H1 (cell line): ENCODE results near the gene FBXO34. TPM values are rescaled to one million over a fixed set of nuclear protein-coding genes. Genes with fewer than 3 reads are reported as not detected.

Source experiments
- CTCF ChIA-PET: fragments of 300-600 bp; sonication (Branson Sonifier 250); formaldehyde crosslinking; loops from one replicate; lab custom pipeline; 2021; ENCODE audit not compliant: partially characterized antibody; lab: Charles Lee
- POLR2A ChIA-PET: fragments of 300-600 bp; sonication (Branson Sonifier 250); formaldehyde crosslinking; loops from one replicate; lab custom pipeline; 2021; ENCODE audit warnings: inconsistent platforms; ENCODE audit not compliant: partially characterized antibody; lab: Charles Lee
- DNase-seq, 2 experiments: peaks; one replicate each; pipeline versions ENCODE4 v3.0.0 to v3.0.0-alpha.2; 2010 to 2022; ENCODE audit warnings: low spot score in 2 of 2, low read depth in 1 of 2, mixed read lengths in 1 of 2
- FAIRE-seq: peaks from 2 replicates; lab custom pipeline; 2011; peaks lifted over from hg19 to GRCh38; lab: Jason Lieb, UNC
- H2AFZ ChIP-seq: 2 replicates; pipeline ENCODE4 v1.8.1; 2012; ENCODE audit warnings: low read length, inconsistent platforms
- H2AK5ac ChIP-seq: 2 replicates; pipeline ENCODE4 v1.6.1; 2013; ENCODE audit warnings: low read depth, low read length
- H2BK120ac ChIP-seq: replicated peaks from 2 replicates; pipeline ENCODE3; 2013; ENCODE audit warnings: low read depth, low read length, inconsistent platforms
- H2BK12ac ChIP-seq: 2 replicates; pipeline ENCODE4 v1.6.1; 2013; ENCODE audit warnings: low read depth, low read length
- H2BK15ac ChIP-seq: 2 replicates; pipeline ENCODE4 v1.6.1; 2013; ENCODE audit warnings: low read length
- H2BK20ac ChIP-seq: 2 replicates; pipeline ENCODE4 v1.6.1; 2013; ENCODE audit warnings: low read length
- H2BK5ac ChIP-seq: 2 replicates; pipeline ENCODE4 v1.6.1; 2013; ENCODE audit warnings: low read depth, low read length
- H3K14ac ChIP-seq: 2 replicates; pipeline ENCODE4 v1.6.1; 2013; ENCODE audit warnings: inconsistent platforms; ENCODE audit not compliant: insufficient read length
- H3K18ac ChIP-seq: 2 replicates; pipeline ENCODE4 v1.6.1; 2013; ENCODE audit warnings: low read length; ENCODE audit errors: extremely low read depth
- H3K23ac ChIP-seq: 2 replicates; pipeline ENCODE4 v1.6.1; 2013; ENCODE audit warnings: inconsistent platforms; ENCODE audit not compliant: insufficient read length
- H3K23me2 ChIP-seq: 2 replicates; pipeline ENCODE4 v1.6.1; 2013; ENCODE audit warnings: low read depth, low read length
- H3K27ac ChIP-seq: 2 replicates; pipeline ENCODE4 v1.6.1; 2011; ENCODE audit warnings: low read depth, low read length, inconsistent platforms
- H3K27me3 ChIP-seq, 4 experiments: replicated peaks in 1 of 4; 1 replicate in 1 of 4; 2 replicates in 3 of 4; pipeline versions ENCODE4 v1.6.1 to v1.8.1; 2011 to 2013; ENCODE audit warnings: low read length in 3 of 4, mild to moderate bottlenecking in 3 of 4, inconsistent platforms in 2 of 4, mixed read lengths in 2 of 4, moderate library complexity in 1 of 4; ENCODE audit not compliant: control insufficient read depth in 3 of 4, insufficient read depth in 3 of 4; ENCODE audit errors: extremely low read depth in 1 of 4
- H3K36me3 ChIP-seq, 4 experiments: 2 replicates each; pipeline versions ENCODE4 v1.6.1 to v1.8.1; 2011 to 2013; ENCODE audit warnings: mild to moderate bottlenecking in 4 of 4, low read length in 3 of 4, moderate library complexity in 2 of 4, control low read depth in 1 of 4, inconsistent platforms in 1 of 4; ENCODE audit not compliant: insufficient read depth in 4 of 4, control insufficient read depth in 2 of 4
- H3K4ac ChIP-seq: replicated peaks from 2 replicates; pipeline ENCODE3; 2013; ENCODE audit warnings: low read length, low read depth, mixed read lengths, inconsistent platforms; ENCODE audit not compliant: insufficient read length
- H3K4me1 ChIP-seq, 4 experiments: replicated peaks in 1 of 4; 1 replicate in 1 of 4; 2 replicates in 3 of 4; pipeline versions ENCODE4 v1.6.1 to v1.8.1; 2011 to 2013; ENCODE audit warnings: low read length in 3 of 4, inconsistent platforms in 2 of 4, mixed read lengths in 1 of 4; ENCODE audit not compliant: insufficient read depth in 4 of 4, control insufficient read depth in 3 of 4
- H3K4me2 ChIP-seq, 2 experiments: 2 replicates each; pipeline versions ENCODE4 v1.6.1 to v1.8.1; 2011 to 2013; ENCODE audit warnings: low read depth in 2 of 2, low read length in 2 of 2, control low read depth in 1 of 2, inconsistent platforms in 1 of 2, mild to moderate bottlenecking in 1 of 2; ENCODE audit not compliant: insufficient read depth in 1 of 2
- H3K4me3 ChIP-seq, 4 experiments: fragments of 200-600, 300-600 bp in 1 of 4; sonication (generic), shearing (Covaris generic), sonication (Bioruptor Twin) in 1 of 4; 2 replicates each; pipeline versions ENCODE4 v1.5.1 to v1.8.1; 2011 to 2016; ENCODE audit warnings: low read length in 4 of 4, low read depth in 3 of 4, control low read depth in 2 of 4, inconsistent platforms in 2 of 4, mild to moderate bottlenecking in 2 of 4, mixed read lengths in 1 of 4, moderate library complexity in 1 of 4; ENCODE audit not compliant: insufficient read depth in 2 of 4; ENCODE audit errors: extremely low read depth in 1 of 4
- H3K56ac ChIP-seq: replicated peaks from 2 replicates; pipeline ENCODE3; 2013; ENCODE audit warnings: low read depth, mild to moderate bottlenecking, mixed read lengths, low read length, inconsistent platforms; ENCODE audit not compliant: insufficient read length
- H3K79me1 ChIP-seq: 2 replicates; pipeline ENCODE4 v1.6.1; 2013; ENCODE audit warnings: low read depth, low read length, control low read depth
- H3K79me2 ChIP-seq, 2 experiments: 2 replicates each; pipeline versions ENCODE4 v1.6.1 to v1.8.1; 2012 to 2013; ENCODE audit warnings: low read length in 2 of 2, mild to moderate bottlenecking in 2 of 2, inconsistent platforms in 1 of 2; ENCODE audit not compliant: insufficient read depth in 2 of 2, control insufficient read depth in 1 of 2
- H3K9ac ChIP-seq, 4 experiments: replicated peaks in 1 of 4; 1 replicate in 1 of 4; 2 replicates in 3 of 4; pipeline versions ENCODE4 v1.6.1 to v1.8.1; 2011 to 2013; ENCODE audit warnings: low read depth in 3 of 4, low read length in 3 of 4, control low read depth in 2 of 4, mild to moderate bottlenecking in 2 of 4, moderate library complexity in 2 of 4, inconsistent platforms in 1 of 4; ENCODE audit errors: extremely low read depth in 1 of 4
- H3K9me3 ChIP-seq, 2 experiments: 2 replicates each; pipeline versions ENCODE4 v1.6.1 to v1.8.1; 2012 to 2013; ENCODE audit warnings: mild to moderate bottlenecking in 2 of 2, moderate library complexity in 2 of 2, control low read depth in 1 of 2, inconsistent platforms in 1 of 2, low read depth in 1 of 2, low read length in 1 of 2, mixed read lengths in 1 of 2; ENCODE audit not compliant: insufficient read depth in 2 of 2
- H4K20me1 ChIP-seq, 2 experiments: replicated peaks in 1 of 2; 2 replicates each; pipeline versions ENCODE3 to v1.8.1; 2011 to 2013; ENCODE audit warnings: inconsistent platforms in 2 of 2, low read length in 2 of 2, mild to moderate bottlenecking in 1 of 2; ENCODE audit not compliant: insufficient read depth in 2 of 2, control insufficient read depth in 1 of 2
- H4K5ac ChIP-seq: 2 replicates; pipeline ENCODE4 v1.6.1; 2013; ENCODE audit warnings: low read length, low read depth, mixed read lengths, inconsistent platforms; ENCODE audit not compliant: insufficient read length
- H4K8ac ChIP-seq: 2 replicates; pipeline ENCODE4 v1.8.0; 2013; ENCODE audit warnings: mild to moderate bottlenecking, moderate library complexity, low read length, inconsistent platforms; ENCODE audit not compliant: insufficient read depth; ENCODE audit errors: extremely low read depth
- H4K91ac ChIP-seq: replicated peaks from 2 replicates; pipeline ENCODE3; 2013; ENCODE audit warnings: low read length, mixed read lengths, inconsistent platforms; ENCODE audit not compliant: insufficient read length
- ASH2L ChIP-seq: fragments of 200-600, 300-600 bp; sonication (generic); IDR thresholded peaks from one replicate; pipeline ENCODE4 v1.7.1; 2017; ENCODE audit warnings: low read length
- CBX8 ChIP-seq: fragments of 300-800, 300-1000 bp; sonication (generic); IDR thresholded peaks from 2 replicates; pipeline ENCODE4 v1.7.1; 2016; ENCODE audit warnings: low read depth, low read length, borderline replicate concordance
- CEBPB ChIP-seq: IDR thresholded peaks from 2 replicates; pipeline ENCODE4 v1.6.1; 2012; ENCODE audit warnings: low read depth, low read length
- CHD2 ChIP-seq: IDR thresholded peaks from 2 replicates; pipeline ENCODE4 v1.6.1; 2012; ENCODE audit warnings: low read length, improper control_type of control experiment
- CREB1 ChIP-seq: IDR thresholded peaks from 2 replicates; pipeline ENCODE4 v1.6.1; 2012; ENCODE audit warnings: inconsistent platforms
- FOSL1 ChIP-seq: IDR thresholded peaks from 2 replicates; pipeline ENCODE4 v1.6.1; 2011; ENCODE audit warnings: mild to moderate bottlenecking, low read depth, low read length, moderate library complexity; ENCODE audit not compliant: insufficient read depth
- GTF2F1 ChIP-seq: IDR thresholded peaks from 2 replicates; pipeline ENCODE4 v1.6.1; 2012; ENCODE audit warnings: low read depth, low read length, improper control_type of control experiment, borderline replicate concordance
- JUN ChIP-seq: IDR thresholded peaks from 2 replicates; pipeline ENCODE4 v1.6.1; 2011; ENCODE audit warnings: low read depth, mild to moderate bottlenecking, improper control_type of control experiment, low read length
- MAFK ChIP-seq: IDR thresholded peaks from 2 replicates; pipeline ENCODE4 v1.6.1; 2012; ENCODE audit warnings: low read depth, mild to moderate bottlenecking, improper control_type of control experiment, low read length
- NANOG ChIP-seq: IDR thresholded peaks from 2 replicates; pipeline ENCODE4 v1.6.1; 2011; ENCODE audit warnings: low read length, low read depth, mild to moderate bottlenecking, inconsistent platforms; ENCODE audit not compliant: insufficient read depth, poor library complexity, severe bottlenecking
- PHF8 ChIP-seq: fragments of 200-600 bp; sonication (generic); conservative IDR thresholded peaks from 2 replicates; pipeline ENCODE4 v1.7.1; 2012; ENCODE audit warnings: low read depth, mild to moderate bottlenecking, inconsistent platforms, low read length, moderate library complexity
- RBBP5 ChIP-seq: IDR thresholded peaks from 2 replicates; pipeline ENCODE4 v1.7.1; 2012; ENCODE audit warnings: low read depth, mild to moderate bottlenecking, inconsistent platforms, low read length, moderate library complexity, borderline replicate concordance
- SIX5 ChIP-seq: IDR thresholded peaks from 2 replicates; pipeline ENCODE4 v1.6.1; 2011; ENCODE audit warnings: mild to moderate bottlenecking, low read depth, low read length
- SUZ12 ChIP-seq: fragments of 200-600 bp; sonication (generic); IDR thresholded peaks from 2 replicates; pipeline ENCODE4 v1.6.1; 2012; ENCODE audit warnings: mild to moderate bottlenecking, inconsistent platforms, low read length, moderate library complexity, mixed read lengths
- TEAD4 ChIP-seq: IDR thresholded peaks from 2 replicates; pipeline ENCODE4 v1.6.1; 2012; ENCODE audit warnings: low read depth, low read length, inconsistent platforms, mixed read lengths
- WGBS, 2 experiments: shearing (Covaris generic) in 1 of 2; methylation state at CpG; one replicate each; pipeline versions ENCODE4 v1.1.6 to v1.1.7; 2013 to 2015; ENCODE audit warnings: low lambda C conversion rate in 2 of 2, mixed read lengths in 2 of 2, inconsistent platforms in 1 of 2, low coverage in 1 of 2, missing lambda C conversion rate in 1 of 2; ENCODE audit not compliant: insufficient replicate concordance in 2 of 2, insufficient coverage in 1 of 2, insufficient read length in 1 of 2; ENCODE audit errors: extremely low coverage in 1 of 2, missing lambda C conversion rate in 1 of 2; 5-methylcytosine and 5-hydroxymethylcytosine counted together
- polyA plus RNA-seq, 7 experiments: library from polyadenylated mRNA; depleted of rRNA in 3 of 7; stranded (reverse) in 5 of 7; unstranded in 2 of 7; fragments of >200 nt in 5 of 7; fragments of 200-250 nt in 2 of 7; gene quantifications; 1 replicate in 5 of 7; 2 replicates in 1 of 7; 4 replicates in 1 of 7; pipeline versions ENCODE4 v1.2.1 to v1.2.3, GENCODE V29; 2011 to 2013; ENCODE audit warnings: missing spikeins in 2 of 7, mixed read lengths in 2 of 7
- total RNA-seq: library from RNA; stranded (reverse); fragmentation: NEBNext Ultra II Directional; extraction: Animal tissue kit (Norgen Biotek cat#: 25700); gene quantifications from 2 replicates; pipeline ENCODE4 v1.2.1, GENCODE V29; 2021

FBXO34 gene
- total and polyA plus RNA-seq, 2 of the 8 experiments (the other 6 are each of a cell fraction or from before 2014, with no cell fraction given), result 7.0 to 14.4 TPM

- Histone ChIP-seq H3K27ac (no peak overlapping the region), H4K5ac (no peak overlapping the region), H3K4me2 (no peak overlapping the region), H3K79me1 (peaks cover 3% of the 10 kb centered on the region; the same call in 1 of the 2 replicates), H4K8ac (no peak overlapping the region), H3K18ac (no peak overlapping the region), H2BK120ac (no peak overlapping the region), H3K4me1 (no peaks in the 10 kb centered on the region), H2BK12ac (no peak overlapping the region), H4K91ac (no peak overlapping the region), H3K4me3 (no peak overlapping the region), H2BK20ac (no peak overlapping the region), H3K23me2 (no peaks in the 10 kb centered on the region), H3K4ac (no peak overlapping the region), H2AK5ac (no peak overlapping the region), H3K36me3 (peaks cover 0 to 3% (median 0%) of the 10 kb centered on the region in 4 experiments; a peak in 1 of 8 replicates), H3K9me3 (no peaks in the 10 kb centered on the region), H3K23ac (no peak overlapping the region), H3K14ac (no peak overlapping the region), H3K79me2 (peaks cover 0 to 46% of the 10 kb centered on the region in 2 experiments; a peak in 3 of 4 replicates), H2AFZ (no peak overlapping the region), H4K20me1 (peaks cover 0 to 5% of the 10 kb centered on the region in 2 experiments), H2BK5ac (no peak overlapping the region), H3K27me3 (no peaks in the 10 kb centered on the region), H3K9ac (no peak overlapping the region), H3K56ac (no peak overlapping the region), H2BK15ac (no peak overlapping the region)
- POLR2A ChIA-PET, result no interaction called here
- CTCF ChIA-PET, result interaction anchor here (0.6 to 1.2 kb wide), 3 partner anchors 24 to 1196 kb away, joined by 3 to 5 read pairs (median 4); no protein-coding TSS in a partner anchor
- 92% methylated on average over 3 of the region's 3 CpGs; no CpG with 5 or more reads in 1 of the 2 experiments for WGBS, 2 experiments
- no peak for DNase-seq
- TF ChIP-seq CREB1 (no peak), TEAD4 (no peak), CHD2 (no peak), RBBP5 (no peak), MAFK (no peak), PHF8 (no peak), GTF2F1 (no peak), FOSL1 (no peak), SIX5 (no peak), CEBPB (no peak), JUN (no peak), SUZ12 (no peak), ASH2L (no peak), CBX8 (no peak), NANOG (no peak)
- no peak for FAIRE-seq
Measured at GRCh38 chr14:55294603-55295002, 23.4 kb downstream of the FBXO34 start.
